ENCODE results near the gene COG8.

Gene COG8

DNA sequence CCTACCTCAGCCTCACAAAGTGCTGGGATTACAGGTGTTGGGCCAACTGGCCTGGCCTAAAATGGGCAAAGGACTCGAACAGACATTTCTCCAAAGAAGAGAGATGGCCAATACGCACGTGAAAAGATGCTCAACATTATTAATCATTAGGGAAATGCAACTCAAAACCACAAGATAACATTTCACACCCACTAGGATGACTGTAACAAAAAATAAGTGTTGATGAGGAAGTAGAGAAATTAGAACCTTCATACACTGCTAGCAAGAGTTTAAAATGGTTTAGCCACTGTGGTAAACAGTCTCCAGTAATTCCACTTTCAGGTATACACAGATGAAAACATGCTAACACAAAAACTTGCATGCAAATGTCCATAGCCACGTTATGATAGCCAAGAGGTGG, 6.6 kb upstream of the COG8 start:
- no peak for DNase-seq

GRCh38 chr16:69344171-69344570, 4.8 kb upstream of the COG8 start:
- DNase-seq: no peak

DNA sequence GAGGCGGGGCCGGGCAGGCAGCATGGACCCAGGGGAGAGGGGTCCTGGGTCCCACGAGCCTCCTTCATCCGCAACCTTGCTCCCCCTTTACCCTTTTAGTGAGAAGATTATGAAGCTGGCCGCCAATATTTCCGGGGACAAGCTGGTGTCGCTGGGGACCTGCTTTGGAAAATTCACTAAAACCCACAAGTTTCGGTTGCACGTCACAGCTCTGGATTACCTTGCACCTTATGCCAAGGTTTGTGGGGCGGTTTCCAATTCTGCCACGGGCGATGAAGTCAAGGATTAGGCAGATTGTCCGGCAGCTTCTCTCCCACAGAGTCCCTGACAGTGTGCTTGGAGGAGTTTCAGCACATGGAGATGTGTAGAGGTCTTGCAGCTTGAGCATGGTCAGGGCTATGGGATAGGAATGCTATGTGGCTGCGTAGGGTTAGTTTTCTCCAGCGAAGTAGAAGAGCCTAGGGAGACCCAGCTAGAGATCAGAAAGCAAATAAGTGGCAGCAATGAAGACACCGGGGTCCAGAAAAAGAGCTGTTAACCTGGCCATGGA, 806 bp upstream of the COG8 start:
- DNase-seq: no peak

GRCh38 chr16:69338557-69339288, 641 bp downstream of the COG8 start:
- DNase-seq: no peak

- DNase-seq: no peak
Measured at GRCh38 chr16:69334696-69335095, 4.7 kb downstream of the COG8 start.

- DNase-seq: peak; percentile 67
Measured at GRCh38 chr16:69330286-69331109, 8.9 kb downstream of the COG8 start, which contains the start of gene PDF. TSS of gene PDF (minus strand) at chr16:69330588. CDS start at chr16:69330570, 18 bp downstream.

DNA sequence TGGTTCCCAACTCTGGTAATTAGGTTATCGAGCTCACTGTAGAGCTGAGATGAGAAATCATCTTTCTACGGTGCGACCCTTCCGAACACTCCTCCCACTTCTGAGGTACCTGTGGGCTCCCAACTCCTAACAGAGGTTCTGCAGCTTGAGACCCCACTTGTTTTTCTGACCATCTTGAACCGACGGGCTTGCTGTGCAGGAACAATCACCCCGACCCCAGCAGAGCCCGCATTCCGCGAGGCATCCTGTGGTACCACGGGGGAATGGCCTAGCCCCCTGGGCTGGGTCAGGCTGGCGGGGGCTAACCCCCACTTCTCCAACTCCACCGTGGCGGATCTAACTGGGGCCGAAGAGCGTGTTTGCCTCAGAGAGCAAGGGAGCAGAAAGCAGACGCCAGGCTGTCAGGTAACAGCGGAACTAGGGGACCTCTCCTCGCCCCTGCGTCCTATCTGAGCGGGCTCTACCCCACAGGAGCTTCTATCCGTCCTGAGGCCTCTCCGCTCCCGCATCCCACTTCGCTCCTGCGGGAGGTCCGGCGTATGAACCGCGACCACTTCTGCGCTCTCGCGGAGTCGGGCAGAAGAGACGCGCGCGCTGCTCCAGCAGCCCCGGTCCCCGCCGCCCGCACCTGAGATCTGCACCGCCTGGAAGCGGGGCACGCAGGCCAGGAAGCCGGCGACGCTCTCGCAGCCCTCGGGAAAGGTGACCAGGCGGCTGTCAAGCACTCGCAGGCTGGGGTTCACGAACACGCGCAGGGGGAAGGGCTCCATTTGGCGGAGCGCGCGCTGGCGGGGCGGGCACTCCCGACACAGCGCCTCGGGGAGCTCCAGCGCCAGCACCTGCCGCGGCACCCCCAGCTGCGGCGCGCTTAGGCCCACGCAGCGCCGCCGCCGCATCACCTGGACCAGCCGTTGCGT, 9.7 kb downstream of the COG8 start:
- no peak for DNase-seq

- DNase-seq: no peak
Measured at GRCh38 chr16:69328854-69329316, 10.5 kb downstream of the COG8 start.

GRCh38 chr16:69327585-69328310, 11.6 kb downstream of the COG8 start:
- no peak for DNase-seq

- DNase-seq: no peak
Measured at GRCh38 chr16:69326172-69326873, 13.0 kb downstream of the COG8 start.

GRCh38 chr16:69325784-69326171, 13.6 kb downstream of the COG8 start:
- DNase-seq: no peak

- DNase-seq: no peak
Measured at GRCh38 chr16:69324585-69325253, 14.6 kb downstream of the COG8 start.

DNA sequence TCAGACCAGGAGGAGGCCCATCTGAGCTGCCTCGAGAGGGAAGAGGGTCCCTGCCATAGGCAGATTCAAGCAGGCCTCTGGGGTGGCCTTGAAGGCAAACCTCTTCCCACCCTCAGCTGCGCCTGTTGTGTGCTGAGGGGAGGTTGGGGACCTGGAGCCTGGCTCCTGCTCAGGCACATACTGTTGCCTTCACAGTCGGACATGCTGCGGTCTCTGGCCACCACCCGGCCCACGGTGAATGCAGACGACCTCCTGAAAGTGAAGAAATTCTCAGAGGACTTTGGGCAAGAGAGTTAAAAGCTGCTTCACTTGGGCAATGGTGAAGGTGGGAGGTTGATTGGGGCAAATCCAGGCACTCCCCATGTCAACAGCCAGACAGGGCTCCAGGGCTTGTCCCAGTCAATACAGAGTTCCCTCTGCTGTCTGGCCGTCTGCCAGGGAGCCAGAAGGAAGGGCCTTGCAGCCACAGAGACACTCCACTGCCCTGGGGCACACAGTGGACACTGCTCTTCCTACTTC, 15.3 kb downstream of the COG8 start:
- DNase-seq: no peak

- no peak for DNase-seq
Measured at GRCh38 chr16:69323415-69323814, 15.9 kb downstream of the COG8 start.

DNA sequence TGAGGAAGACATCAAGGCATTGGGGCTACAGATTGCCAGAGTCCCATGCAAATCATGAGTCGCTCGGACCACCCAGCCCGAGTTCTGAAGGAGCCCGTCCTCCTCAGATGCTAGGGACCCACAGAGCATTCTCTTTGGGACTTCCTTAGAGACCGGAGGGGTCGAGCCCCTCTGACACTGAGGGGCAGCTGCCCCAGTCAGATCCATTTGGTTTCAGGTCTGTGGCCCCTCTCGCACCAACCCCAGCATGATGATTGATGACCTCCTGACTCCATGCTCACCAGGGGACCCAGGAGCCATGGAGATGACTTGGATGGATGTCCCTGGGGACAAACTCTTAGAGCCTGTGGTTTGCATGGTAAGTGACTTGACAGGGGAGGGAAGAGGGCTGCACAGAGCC, 17.0 kb downstream of the COG8 start:
- DNase-seq: no peak

- DNase-seq: no peak
Measured at GRCh38 chr16:69321080-69321479, 18.3 kb downstream of the COG8 start.

- no peak for DNase-seq
Measured at GRCh38 chr16:69320740-69321073, 18.7 kb downstream of the COG8 start.

- DNase-seq: no peak
Measured at GRCh38 chr16:69319826-69320739, 19.3 kb downstream of the COG8 start.

GRCh38 chr16:69319381-69319780, 20.0 kb downstream of the COG8 start:
- DNase-seq: no peak

- no peak for DNase-seq
Measured at GRCh38 chr16:69318911-69319289, 20.5 kb downstream of the COG8 start.
